HL-60 (cell line): ENCODE results near the gene RNASE8.

ENCODE experiments used
- DNase-seq, 2 experiments: peaks; one replicate each; pipeline ENCODE4 v3.0.0-alpha.2; 2010 to 2020; ENCODE audit warnings: low read depth in 1 of 2, low spot score in 1 of 2
- H3K27ac ChIP-seq: fragments of 250-450 bp; sonication (Bioruptor Pico); replicated peaks from 2 replicates; pipeline ENCODE4 v1.5.1; 2020; ENCODE audit warnings: mild to moderate bottlenecking, moderate library complexity
- H3K27me3 ChIP-seq: fragments of 250-450 bp; sonication (Bioruptor Pico); 2 replicates; pipeline ENCODE4 v1.5.1; 2021; ENCODE audit warnings: mild to moderate bottlenecking, moderate library complexity; ENCODE audit not compliant: insufficient read depth, poor library complexity, severe bottlenecking
- H3K4me3 ChIP-seq: replicated peaks from 2 replicates; pipeline ENCODE4 v1.5.1; 2011; ENCODE audit warnings: mild to moderate bottlenecking, control low read depth, low read length; ENCODE audit not compliant: insufficient read depth
- GABPA ChIP-seq: IDR thresholded peaks from 2 replicates; pipeline ENCODE4 v1.6.1; 2012; ENCODE audit warnings: low read depth
- POLR2AphosphoS5 ChIP-seq: IDR thresholded peaks from 2 replicates; pipeline ENCODE4 v1.6.1; 2012; ENCODE audit warnings: low read depth
- SPI1 ChIP-seq: IDR thresholded peaks from 2 replicates; pipeline ENCODE4 v1.6.1; 2012; ENCODE audit warnings: low read depth, mild to moderate bottlenecking, borderline replicate concordance
- TF ChIP-seq, protein P1 (sequence below): IDR thresholded peaks from 2 replicates; pipeline ENCODE4 v1.6.1; 2012; ENCODE audit warnings: low read depth; ENCODE audit not compliant: insufficient replicate concordance
- TF ChIP-seq, protein P2 (sequence below): IDR thresholded peaks from one replicate; pipeline ENCODE4 v1.5.1; 2011; ENCODE audit warnings: low read length, control low read depth, inconsistent platforms; ENCODE audit not compliant: insufficient read depth

The RNASE8 gene

DNA sequence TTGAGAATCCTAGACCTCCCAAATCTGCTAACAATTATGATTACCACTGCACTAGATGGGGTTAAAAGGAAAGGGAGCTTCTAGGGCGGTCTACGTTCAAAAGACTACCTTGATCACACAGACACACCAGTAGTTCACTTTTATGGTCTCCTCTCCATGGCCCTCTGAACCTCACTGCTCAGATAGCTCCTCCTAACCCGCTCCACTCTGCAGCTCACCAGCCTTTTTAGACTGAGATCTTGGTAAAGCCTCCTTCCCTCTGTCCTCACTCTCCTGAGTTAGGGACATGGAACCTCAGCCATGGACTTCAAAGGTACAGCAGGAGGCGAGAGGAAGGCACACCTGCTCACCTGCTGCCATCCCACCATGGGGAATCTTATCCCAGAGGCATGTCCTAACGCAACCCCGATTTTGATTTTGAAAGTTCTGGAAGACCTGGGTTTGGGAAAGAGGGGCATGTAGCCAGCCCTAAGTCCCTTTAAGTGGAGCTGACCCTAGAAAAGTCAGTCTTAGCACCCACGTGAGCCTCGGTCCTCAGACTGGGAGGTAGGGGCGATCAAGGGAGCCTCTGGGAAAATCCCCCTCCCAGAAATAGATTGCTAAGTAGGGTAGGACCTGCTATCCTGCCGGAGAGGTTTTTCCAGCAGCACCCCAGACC lies 39.5 kb downstream of the RNASE8 start:
- H3K27ac ChIP-seq: no peak overlapping the region
- H3K27me3 ChIP-seq: no peaks in the 10 kb centered on the region
- DNase-seq: no peak
- TF ChIP-seq, protein P1, sequence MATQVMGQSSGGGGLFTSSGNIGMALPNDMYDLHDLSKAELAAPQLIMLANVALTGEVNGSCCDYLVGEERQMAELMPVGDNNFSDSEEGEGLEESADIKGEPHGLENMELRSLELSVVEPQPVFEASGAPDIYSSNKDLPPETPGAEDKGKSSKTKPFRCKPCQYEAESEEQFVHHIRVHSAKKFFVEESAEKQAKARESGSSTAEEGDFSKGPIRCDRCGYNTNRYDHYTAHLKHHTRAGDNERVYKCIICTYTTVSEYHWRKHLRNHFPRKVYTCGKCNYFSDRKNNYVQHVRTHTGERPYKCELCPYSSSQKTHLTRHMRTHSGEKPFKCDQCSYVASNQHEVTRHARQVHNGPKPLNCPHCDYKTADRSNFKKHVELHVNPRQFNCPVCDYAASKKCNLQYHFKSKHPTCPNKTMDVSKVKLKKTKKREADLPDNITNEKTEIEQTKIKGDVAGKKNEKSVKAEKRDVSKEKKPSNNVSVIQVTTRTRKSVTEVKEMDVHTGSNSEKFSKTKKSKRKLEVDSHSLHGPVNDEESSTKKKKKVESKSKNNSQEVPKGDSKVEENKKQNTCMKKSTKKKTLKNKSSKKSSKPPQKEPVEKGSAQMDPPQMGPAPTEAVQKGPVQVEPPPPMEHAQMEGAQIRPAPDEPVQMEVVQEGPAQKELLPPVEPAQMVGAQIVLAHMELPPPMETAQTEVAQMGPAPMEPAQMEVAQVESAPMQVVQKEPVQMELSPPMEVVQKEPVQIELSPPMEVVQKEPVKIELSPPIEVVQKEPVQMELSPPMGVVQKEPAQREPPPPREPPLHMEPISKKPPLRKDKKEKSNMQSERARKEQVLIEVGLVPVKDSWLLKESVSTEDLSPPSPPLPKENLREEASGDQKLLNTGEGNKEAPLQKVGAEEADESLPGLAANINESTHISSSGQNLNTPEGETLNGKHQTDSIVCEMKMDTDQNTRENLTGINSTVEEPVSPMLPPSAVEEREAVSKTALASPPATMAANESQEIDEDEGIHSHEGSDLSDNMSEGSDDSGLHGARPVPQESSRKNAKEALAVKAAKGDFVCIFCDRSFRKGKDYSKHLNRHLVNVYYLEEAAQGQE: no peak
- no peak for TF ChIP-seq GABPA
- TF ChIP-seq SPI1: no peak
- no peak for TF ChIP-seq POLR2AphosphoS5
- TF ChIP-seq, protein P2, sequence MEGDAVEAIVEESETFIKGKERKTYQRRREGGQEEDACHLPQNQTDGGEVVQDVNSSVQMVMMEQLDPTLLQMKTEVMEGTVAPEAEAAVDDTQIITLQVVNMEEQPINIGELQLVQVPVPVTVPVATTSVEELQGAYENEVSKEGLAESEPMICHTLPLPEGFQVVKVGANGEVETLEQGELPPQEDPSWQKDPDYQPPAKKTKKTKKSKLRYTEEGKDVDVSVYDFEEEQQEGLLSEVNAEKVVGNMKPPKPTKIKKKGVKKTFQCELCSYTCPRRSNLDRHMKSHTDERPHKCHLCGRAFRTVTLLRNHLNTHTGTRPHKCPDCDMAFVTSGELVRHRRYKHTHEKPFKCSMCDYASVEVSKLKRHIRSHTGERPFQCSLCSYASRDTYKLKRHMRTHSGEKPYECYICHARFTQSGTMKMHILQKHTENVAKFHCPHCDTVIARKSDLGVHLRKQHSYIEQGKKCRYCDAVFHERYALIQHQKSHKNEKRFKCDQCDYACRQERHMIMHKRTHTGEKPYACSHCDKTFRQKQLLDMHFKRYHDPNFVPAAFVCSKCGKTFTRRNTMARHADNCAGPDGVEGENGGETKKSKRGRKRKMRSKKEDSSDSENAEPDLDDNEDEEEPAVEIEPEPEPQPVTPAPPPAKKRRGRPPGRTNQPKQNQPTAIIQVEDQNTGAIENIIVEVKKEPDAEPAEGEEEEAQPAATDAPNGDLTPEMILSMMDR: no peak
- peak overlapping the region; percentile 31 for H3K4me3 ChIP-seq

DNA sequence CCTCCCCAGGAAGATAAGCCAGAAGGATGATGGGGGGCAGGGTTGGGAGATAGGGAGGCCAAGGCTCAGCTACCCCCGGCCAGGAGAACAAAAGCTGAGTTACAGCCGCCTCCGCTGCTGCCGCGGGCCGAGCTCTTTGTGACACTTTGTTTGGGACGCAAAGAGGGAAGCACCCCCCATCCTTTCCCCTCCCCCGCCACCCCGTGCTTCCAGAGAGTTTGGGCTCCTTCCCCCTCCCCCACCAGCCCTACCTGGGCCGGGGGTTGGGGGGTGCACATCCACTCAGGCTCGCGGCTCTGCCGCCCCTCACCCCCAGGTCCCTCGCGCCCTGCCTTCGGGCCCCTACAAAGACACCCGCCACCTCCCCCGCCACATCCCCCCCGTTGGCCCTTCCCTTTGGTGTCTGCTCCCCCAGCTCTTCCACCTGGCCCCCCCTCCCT lies 40.0 kb downstream of the RNASE8 start:
- no peaks in the 10 kb centered on the region for H3K27me3 ChIP-seq
- DNase-seq: peak in 1 of 2 experiments; percentile 30
- TF ChIP-seq POLR2AphosphoS5 (no peak), SPI1 (no peak)
- TF ChIP-seq, protein P2: no peak
- TF ChIP-seq, protein P1: no peak
- H3K27ac ChIP-seq: no peak overlapping the region
- H3K4me3 ChIP-seq: peak overlapping the region; percentile 31

DNA sequence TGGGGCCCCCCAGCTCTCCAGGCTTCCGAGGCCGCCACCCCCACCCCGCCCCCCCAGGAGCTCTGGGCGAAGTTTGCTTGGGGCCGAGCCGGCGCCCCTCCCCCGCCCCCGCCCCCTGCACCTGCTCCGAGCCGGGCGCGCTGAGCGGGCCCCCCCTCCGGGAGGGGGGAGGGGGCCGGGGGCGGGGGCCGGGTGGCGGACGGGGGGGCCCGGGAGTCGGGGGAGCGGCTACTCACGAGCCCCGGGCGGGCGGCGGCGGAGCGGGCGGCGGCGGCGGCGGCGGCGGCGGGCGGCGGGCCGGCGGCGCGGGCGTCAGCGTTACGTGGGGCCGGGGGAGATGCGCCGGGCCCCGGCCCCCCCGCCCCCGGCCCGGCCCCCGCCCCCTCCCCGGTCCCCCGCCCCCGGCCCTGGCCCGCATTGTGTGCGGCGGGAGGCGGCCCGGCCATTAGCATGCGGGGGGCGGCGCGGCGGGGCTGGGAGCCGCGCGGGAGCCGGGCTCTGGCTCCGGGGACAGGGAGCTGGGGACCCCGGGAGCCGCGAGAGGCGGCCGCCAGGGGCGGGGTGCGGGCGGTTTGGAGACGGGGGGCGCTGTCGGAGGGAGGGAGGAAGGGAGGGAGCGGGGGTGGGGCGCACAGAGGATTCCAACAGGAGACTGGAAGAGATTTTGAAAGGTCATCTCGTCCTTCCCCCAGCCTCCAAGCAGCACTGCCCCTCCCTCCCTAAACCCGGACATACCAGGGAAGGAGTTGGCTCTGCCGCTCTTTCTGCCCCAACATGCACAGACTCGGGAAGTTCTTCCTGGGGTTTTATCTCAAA lies 40.7 kb downstream of the RNASE8 start, which contains the start of gene ZNF219:
TSS of gene ZNF219 (minus strand) at position 580 of the 816 bp plus-strand sequence. CDS start 5,064 bp downstream, outside the sequence.
- DNase-seq: peak in 1 of 2 experiments; percentile 33
- Histone ChIP-seq H3K27me3 (no peaks in the 10 kb centered on the region), H3K4me3 (peak within 1 kb of the TSS; percentile 54), H3K27ac (peak within 1 kb of the TSS; percentile 26; the same call in 1 of the 2 replicates)
- no peak for TF ChIP-seq POLR2AphosphoS5
- TF ChIP-seq, protein P2: no peak
- TF ChIP-seq SPI1: no peak
